ENCODE data around the gene INHBC.

Gene INHBC

DNA sequence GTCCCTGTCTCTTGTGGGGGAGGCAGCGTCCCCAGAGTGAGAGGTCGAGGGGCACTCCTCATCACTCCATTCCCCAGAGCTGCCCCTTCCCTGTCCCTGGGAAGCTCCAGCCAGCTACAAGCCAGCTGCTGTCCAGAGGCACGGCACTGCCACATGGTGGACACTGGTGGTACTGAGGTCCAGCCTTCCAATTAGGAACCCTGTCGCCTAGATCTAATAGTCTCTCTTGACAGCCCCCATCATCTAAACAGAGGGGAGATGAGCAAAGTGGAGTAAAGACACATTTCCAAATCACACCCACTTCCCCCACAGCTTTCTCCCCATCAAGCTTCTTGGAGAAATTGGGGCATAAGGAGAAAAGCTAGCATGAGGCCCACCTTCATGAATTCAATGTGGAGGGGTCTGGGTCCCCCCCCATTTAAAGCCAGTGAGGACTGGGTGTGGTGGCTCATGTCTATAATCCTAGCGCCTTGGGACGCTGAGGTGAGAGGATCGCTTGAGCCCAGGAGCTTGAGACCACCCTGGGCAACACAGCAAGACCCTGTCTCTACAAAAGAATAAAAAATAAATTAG is 18.4 kb downstream of the INHBC start:
- DNase-seq (ENCODE audit: low read depth in 2 of 3, low spot score in 2 of 3) = no peak

DNA sequence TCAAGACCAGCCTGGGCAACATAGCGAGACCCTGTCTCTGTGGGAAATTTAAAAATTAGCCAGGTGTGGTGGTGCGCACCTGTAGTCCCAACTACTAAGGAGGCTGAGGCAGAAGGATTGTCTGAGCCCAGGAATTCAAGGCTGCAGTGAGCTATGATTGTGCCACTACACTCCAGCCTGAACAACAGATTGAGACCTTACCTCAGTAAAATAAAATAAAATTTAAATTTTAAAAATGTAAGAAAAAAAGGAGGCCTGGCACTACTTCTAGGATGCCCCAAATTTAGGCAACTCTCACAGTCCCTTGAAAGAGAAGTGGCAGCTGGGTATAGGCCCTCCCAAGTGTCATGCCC is 19.6 kb downstream of the INHBC start:
- DNase-seq (ENCODE audit: low read depth in 2 of 3, low spot score in 2 of 3) = no peak

- DNase-seq (ENCODE audit: low read depth in 2 of 3, low spot score in 2 of 3) = no peak
Observed at GRCh38 chr12:57454566-57455373, 20.2 kb downstream of the INHBC start, which contains the start of gene INHBE. TSS of gene INHBE (plus strand) at chr12:57455307. CDS start at chr12:57455537, 230 bp downstream.

GRCh38 chr12:57455374-57456144 is 21.0 kb downstream of the INHBC start:
- no peak for DNase-seq (ENCODE audit: low read depth in 2 of 3, low spot score in 2 of 3)

DNA sequence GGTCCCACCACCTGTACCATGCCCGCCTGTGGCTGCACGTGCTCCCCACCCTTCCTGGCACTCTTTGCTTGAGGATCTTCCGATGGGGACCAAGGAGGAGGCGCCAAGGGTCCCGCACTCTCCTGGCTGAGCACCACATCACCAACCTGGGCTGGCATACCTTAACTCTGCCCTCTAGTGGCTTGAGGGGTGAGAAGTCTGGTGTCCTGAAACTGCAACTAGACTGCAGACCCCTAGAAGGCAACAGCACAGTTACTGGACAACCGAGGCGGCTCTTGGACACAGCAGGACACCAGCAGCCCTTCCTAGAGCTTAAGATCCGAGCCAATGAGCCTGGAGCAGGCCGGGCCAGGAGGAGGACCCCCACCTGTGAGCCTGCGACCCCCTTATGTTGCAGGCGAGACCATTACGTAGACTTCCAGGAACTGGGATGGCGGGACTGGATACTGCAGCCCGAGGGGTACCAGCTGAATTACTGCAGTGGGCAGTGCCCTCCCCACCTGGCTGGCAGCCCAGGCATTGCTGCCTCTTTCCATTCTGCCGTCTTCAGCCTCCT is 21.6 kb downstream of the INHBC start:
- DNase-seq (ENCODE audit: low read depth in 2 of 3, low spot score in 2 of 3) = no peak

GRCh38 chr12:57456737-57457490 is 22.3 kb downstream of the INHBC start:
- no peak for DNase-seq (ENCODE audit: low read depth in 2 of 3, low spot score in 2 of 3)

DNA sequence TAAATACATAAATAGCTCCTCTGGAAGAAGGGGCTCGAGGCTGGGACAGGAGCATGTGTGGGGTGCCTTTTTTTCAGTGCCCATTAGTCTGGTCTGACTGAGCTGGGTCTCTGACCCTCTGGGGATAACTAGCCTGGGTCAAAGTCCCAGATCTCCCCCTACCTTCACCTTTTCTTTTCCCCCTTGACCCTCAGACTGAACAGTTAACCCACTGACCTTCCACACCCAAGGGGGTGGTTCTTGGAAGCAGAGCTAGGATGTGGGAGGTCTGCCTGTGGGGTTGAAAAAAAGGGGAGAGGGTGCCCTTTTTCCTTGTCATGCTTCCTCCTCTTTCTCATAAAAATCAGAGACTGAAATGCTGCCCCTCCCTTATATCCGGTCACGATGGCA is 24.1 kb downstream of the INHBC start:
- DNase-seq (ENCODE audit: low read depth in 2 of 3, low spot score in 2 of 3) = no peak

- DNase-seq (ENCODE audit: low read depth in 2 of 3, low spot score in 2 of 3) = peak; percentile 81 to 92 (median 89)
Observed at GRCh38 chr12:57459055-57459749, 24.6 kb downstream of the INHBC start.

GRCh38 chr12:57459750-57460467 is 25.3 kb downstream of the INHBC start, which contains the start of gene GLI1:
TSS of gene GLI1 (plus strand) at chr12:57459785. CDS start at chr12:57463692, 3,907 bp downstream.
- DNase-seq (ENCODE audit: low read depth in 2 of 3, low spot score in 2 of 3) = no peak

DNA sequence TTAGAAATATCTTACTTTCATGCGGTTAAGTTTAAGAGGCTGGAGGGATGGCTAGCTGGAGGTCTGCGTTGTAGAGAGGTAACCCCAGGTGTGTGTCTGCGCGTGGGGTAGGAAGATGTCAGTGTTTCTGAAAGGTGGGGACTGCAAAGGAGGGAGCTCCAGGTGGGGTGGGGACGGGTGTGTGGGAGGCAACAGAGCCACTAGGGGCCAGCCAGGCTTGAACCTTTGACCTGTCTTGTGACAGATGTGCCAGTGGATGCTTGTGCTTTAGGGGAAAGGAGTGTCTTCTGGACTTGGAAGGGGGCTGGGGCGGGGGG is 25.8 kb downstream of the INHBC start:
- DNase-seq (ENCODE audit: low read depth in 2 of 3, low spot score in 2 of 3) = no peak

- no peak for DNase-seq (ENCODE audit: low read depth in 2 of 3, low spot score in 2 of 3)
Observed at GRCh38 chr12:57460841-57461275, 26.3 kb downstream of the INHBC start.

DNA sequence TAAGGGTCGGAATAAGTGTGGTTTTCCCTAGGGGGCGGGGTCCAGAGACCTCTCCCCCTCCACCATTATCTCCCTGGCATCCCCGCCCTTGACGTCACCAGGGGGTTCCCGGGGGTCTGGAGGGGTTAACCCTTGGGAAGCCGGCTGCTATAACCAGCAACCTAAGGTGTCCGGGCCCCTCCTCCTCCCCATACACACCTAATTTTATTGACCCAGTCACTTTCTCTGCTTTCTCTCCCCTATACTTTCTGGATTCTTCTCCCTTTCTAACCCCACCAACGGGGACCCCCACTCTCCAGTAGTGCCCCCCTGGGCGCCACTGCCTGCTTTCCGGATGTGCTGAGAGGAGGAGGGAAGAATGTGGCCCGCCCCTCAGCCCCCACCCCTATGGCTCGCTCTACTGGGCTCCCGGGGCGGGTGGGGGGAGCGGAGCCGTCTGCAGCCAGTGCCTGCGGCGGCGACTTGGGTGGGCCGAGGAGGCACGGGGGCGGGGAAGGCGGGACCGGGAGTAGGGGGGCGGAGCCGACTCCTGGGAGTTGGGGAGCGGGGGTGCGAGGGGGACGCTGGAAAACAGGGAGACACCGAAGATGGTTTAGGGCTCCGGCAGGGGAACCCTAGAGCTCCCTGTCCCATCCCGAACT is 26.8 kb downstream of the INHBC start:
- DNase-seq (ENCODE audit: low read depth in 2 of 3, low spot score in 2 of 3) = no peak

GRCh38 chr12:57461917-57462250 is 27.3 kb downstream of the INHBC start:
- no peak for DNase-seq (ENCODE audit: low read depth in 2 of 3, low spot score in 2 of 3)

- DNase-seq (ENCODE audit: low read depth in 2 of 3, low spot score in 2 of 3) = peak in 2 of 3 experiments; percentile 69 to 90
Observed at GRCh38 chr12:57462251-57462911, 27.8 kb downstream of the INHBC start.

GRCh38 chr12:57462912-57463253 is 28.3 kb downstream of the INHBC start:
- no peak for DNase-seq (ENCODE audit: low read depth in 2 of 3, low spot score in 2 of 3)

DNA sequence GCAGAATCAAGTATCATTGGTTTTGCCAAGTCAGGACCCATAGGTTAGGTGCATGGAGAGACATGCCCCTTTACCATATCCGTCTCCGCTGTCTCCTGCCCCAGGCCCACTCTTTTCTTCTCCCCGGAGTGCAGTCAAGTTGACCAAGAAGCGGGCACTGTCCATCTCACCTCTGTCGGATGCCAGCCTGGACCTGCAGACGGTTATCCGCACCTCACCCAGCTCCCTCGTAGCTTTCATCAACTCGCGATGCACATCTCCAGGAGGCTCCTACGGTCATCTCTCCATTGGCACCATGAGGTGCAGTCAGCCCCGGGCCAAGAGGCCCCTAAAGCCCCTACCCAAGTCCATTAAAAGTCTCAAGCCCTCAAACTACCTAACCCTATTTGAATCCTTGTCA is 30.0 kb downstream of the INHBC start:
- DNase-seq (ENCODE audit: low read depth in 2 of 3, low spot score in 2 of 3) = no peak

- no peak for DNase-seq (ENCODE audit: low read depth in 2 of 3, low spot score in 2 of 3)
Observed at GRCh38 chr12:57465030-57465746, 30.6 kb downstream of the INHBC start.

DNA sequence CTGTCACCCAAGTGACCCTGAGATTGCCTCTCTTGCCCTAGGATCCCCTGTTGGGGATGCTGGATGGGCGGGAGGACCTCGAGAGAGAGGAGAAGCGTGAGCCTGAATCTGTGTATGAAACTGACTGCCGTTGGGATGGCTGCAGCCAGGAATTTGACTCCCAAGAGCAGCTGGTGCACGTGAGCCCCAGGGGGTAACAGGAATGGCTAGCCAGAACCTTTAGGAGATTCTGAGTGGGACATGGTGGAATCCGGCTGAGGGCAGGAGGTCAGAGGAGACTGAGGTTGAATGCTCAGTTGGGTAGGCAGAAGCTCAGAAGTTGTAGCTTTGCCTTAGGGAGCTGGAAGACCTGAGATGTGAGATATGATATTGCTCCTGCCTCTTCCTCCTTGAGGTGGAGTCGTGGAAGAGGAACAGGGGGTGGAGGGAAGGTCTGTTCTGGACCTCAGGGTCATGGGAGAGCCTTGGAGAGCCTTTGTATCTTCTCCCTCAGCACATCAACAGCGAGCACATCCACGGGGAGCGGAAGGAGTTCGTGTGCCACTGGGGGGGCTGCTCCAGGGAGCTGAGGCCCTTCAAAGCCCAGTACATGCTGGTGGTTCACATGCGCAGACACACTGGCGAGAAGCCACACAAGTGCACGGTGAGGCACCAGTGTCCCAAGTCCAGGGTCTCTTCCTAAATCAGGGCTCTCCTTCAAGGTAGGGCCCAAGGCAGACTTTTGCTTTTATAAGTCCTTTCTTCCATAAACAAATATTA is 31.3 kb downstream of the INHBC start:
- DNase-seq (ENCODE audit: low read depth in 2 of 3, low spot score in 2 of 3) = no peak
